ENCODE data around the gene NFX1.

The NFX1 gene

DNA sequence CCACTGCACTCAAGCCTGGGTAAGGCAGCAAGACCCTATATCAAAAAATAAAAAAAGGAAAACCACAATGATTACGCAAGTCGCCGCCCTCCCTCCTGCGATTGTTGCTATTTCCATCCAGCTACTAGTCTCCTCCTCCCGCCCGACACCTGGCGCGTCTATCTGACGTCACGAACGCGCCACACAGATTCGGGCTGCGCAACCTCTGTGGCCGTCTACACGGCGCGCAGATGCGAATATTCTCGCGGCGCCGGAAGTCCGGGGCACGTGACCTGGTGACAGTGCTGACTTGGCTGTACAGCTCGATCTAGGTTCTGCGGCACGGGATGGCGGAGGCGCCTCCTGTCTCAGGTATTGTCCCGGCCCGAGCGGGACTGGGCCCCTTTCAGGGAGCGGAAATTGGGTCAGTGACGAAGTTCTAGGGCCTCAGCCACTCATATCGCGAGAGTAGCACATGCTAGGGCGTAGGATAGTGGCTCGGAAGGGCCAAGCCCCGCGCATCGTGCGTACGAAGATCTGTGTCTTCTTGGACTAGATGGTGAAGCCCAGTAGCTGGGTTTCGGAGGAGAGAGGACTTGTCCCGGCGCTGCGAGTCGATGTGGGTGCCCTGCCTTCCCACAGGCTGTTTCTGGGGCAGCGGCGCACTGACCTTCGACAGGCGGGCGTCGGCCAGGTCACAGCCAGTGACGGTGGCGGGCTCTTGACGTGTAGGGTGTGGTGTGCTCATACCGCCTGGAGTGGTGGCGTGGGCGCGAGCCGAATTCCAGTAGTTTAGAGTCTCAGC is at the start of gene NFX1:
NFX1 (plus strand) TSS at position 270 of the 784 bp plus-strand sequence; CDS start at position 327, 57 bp downstream.
- DNase-seq: peak; percentile 96

DNA sequence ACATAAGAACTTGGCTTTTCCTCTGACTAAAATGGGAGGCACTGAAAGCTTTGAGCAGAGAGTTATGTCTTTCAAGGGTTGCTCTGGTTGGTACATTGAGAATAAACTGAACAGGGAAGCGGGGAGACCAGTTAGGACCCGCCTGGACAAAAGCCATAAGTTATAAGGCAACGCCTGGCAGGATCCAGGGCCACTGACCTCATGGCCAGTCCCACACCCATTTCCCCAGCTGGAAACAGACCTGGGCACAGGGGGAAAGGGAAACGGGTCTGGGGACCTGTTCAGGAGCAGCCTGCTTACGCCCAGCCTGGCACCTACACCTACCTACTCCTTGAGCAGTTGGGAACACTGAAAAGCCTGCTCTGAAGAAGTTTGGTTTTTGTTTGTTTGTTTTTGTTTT is 49.0 kb upstream of the NFX1 start:
- no peak for DNase-seq

DNA sequence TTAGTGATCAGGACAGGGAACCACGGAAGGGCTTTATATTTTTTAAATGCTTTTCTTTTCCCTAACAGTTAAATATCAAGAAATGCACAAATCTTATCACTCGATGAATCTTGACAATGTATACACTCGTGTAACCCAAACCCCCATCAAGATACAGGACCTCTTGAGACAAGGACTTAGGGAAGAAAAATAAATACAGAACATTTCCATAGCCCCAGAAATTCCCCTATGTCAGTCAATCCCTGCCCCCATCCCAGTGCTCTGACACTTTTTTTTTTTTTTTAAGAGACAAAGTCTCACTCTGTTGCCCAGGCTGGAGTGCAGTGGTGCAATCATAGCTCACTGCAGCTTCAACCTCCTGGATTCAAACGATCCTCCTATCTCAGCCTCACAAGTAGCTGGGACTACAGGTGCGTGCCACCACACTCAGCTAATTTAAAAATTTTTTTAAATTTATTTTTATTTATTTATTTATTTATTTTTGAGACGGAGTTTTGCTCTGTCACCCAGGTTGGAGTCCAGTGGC is 47.6 kb upstream of the NFX1 start:
- DNase-seq: no peak

DNA sequence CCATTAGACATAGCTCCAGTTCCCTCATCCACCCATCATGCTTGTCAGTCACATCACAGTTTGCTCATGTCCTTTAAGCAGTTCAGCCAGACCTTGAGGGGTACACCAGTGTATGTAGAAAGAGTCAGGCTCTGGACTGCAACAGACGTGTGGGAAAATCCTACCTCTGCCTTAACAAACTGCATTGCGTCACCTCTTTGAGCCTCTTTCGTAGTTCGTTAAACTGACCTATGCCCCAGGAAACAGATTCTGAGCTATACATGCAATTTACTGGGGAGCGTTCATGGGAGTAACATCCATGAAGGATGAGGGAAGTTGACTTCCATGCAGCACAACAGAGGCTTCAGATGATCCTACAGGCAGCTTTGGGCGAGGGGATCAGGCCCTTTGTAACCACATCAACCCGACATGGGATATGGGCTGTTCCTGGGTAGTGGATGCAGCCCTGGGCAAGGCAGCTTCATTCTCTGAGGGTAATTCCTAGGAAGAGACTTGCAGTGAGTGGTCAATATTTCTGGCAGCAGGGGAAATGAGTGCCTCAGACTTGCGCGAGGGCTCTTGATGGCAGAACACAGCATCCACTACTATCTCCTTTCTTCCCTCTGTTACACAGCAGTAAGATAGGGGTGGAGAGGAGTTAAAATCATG is 46.1 kb upstream of the NFX1 start:
- no peak for DNase-seq

DNA sequence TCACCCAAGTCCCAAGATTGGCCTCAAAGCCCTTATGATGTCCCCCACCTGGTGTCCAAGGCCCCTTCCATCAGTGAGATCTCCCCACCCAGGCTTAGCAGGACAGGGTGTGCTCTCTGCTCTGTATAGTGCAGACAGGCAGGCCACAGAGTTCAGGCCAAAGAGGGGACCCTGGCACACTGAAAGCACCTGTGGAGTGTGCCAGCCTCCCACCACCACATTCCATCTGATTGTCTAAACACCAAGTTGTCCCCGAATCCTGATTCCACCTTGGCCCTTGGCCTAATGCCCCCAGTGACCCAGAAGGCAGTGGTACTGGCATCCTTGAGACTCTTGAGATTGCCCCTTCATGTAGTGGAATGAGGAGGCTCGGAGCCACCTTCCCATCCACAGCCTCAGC is 45.0 kb upstream of the NFX1 start:
- DNase-seq: no peak

DNA sequence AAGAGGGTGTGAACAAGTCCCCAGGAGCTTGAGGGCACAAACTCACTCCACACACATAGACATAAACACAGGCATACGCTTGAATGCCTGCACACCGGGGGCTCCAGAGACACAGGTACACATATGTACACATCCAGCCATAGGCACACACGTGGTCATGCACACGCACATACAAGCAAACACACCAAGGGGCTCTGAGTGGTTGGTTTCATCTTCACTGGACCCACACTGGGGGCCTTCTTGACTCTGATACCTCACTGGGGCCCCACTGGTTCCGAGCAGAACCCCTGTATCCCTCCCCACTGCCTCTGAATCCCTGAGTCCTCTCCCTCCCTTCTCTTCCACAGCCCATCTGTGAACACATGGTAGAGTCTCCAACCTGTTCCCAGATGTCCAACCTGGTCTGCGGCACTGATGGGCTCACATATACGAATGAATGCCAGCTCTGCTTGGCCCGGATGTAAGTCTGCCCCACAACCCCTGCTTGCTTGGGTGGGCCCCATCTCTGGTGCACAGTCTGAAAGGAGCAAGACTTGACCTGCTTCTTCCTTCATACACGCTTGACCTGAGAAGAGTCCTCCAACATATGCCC is 44.0 kb upstream of the NFX1 start:
- no peak for DNase-seq

DNA sequence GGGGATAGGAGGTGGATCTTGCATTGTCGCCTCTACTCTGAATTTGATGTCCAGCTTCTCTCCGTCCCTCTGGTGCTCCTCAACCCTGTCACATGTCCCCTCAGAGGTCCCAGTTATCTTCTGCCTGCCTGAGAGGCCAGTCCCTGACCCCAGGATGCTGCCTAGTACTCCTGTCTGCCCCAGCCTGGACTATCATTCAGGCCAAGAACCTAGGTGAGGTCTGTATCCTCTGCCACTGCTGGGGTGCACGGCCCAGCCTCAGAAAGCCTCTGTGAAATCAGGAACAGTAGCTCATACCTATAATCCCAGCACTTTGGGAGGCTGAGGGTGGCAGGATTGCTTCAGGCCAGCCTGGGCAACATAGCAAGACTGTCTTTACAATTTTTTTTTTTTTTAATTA is 41.7 kb upstream of the NFX1 start:
- no peak for DNase-seq

DNA sequence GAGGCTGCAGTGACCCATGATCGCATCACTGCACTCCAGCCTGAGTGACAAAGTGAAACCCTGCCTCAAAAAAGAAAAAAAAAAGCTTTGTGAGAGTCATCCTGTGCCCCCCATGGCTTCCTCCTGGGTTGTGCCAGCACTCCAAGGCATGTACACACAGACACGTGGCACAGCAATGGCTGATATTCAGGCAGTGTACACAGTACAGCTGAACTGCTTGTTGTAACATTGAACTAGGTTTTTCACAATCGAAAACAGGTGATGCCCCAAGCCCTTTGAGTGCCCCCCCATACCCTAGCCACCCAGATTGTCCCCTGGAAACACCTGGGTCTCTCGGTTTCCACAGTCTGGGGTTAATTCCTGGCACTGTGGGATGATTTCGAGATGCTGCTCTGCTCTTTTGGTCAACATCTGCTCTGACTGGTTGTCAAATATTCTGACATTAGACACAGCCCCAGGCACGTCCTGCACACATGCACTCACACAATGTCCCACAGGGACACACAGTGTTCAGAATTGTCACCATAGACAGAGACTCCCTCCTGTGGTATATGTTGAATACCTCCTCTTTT is 41.1 kb upstream of the NFX1 start:
- DNase-seq: no peak

DNA sequence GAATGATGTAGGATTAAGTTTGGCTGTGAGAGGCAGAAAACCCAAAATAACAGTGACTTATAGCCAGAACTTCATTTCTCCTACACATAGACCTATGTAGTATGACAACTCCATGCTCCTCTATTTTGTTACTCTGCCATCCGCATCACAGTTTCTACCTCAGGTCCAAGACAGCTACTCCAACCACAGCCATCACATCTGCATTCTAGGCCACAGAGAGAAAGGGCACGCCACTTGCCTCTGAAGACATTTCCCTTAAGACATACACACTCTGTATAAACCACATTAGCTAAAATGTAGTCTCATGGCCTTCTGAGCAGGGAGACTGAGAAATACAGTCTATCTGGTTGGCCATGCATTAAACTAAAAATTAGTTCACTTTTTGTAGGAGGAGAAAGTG is 40.3 kb upstream of the NFX1 start:
- no peak for DNase-seq

DNA sequence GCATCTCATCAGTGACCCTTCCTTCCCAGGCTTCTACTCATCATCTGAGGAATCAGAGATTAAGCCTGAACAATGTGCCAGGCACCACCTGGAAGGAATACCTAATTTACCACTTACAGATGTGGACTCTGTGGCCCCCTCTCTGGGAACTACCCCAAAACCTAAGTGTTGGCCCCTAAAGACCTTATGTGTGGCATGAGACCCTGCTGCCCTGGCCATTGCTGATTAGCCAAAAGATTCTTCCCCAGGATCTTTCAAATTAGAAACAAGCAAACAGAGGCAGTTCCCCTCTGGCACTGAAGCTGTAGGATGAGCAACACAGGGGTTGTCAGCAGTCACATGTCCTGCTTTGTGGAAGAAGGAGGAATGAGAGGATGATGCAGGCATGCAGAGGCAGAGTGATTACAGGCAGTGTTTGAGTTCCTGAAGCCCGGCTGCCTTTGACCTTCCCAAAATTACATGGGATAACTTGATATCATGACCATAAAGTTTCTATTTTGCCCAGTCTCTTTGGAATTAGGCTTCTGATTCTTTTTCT is 39.8 kb upstream of the NFX1 start:
- DNase-seq: no peak

DNA sequence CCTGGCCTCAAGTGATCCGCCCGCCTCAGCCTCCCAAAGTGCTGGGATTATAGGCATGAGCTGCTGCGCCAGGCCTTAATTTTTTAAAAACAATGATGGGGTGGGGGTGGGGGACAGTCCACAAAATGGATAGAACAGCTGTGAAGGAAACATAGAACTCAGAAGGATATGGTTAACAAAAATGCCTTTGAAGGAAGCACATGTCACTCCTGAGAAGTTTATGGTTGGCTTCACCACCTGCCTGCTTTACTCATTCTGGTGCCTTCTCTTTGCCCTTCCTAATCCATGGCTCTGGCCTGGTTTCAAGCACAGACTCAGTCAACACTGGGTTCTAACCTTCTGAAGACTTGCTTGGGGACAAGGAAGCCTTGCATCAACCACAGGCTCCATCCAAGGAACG is 36.1 kb upstream of the NFX1 start:
- no peak for DNase-seq

DNA sequence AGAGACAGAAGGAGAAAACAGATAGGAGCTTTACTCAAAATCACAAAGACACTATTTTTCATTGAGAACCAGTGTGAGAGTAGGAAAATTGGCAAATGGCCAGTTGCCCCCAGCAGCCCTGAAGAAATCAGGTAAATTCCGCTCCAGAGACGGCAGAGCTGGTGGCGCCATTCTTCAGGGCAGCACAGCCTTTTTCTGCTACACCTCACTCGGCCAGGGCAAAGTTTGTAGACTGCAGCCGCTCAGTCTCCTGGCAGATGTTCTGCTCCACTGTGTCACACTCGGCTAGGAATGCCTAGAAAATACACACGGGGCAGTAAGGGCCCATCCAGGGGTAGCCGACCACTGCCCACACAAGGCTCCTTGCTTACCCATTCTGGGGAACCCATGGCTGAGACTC is 35.3 kb upstream of the NFX1 start:
- no peak for DNase-seq

DNA sequence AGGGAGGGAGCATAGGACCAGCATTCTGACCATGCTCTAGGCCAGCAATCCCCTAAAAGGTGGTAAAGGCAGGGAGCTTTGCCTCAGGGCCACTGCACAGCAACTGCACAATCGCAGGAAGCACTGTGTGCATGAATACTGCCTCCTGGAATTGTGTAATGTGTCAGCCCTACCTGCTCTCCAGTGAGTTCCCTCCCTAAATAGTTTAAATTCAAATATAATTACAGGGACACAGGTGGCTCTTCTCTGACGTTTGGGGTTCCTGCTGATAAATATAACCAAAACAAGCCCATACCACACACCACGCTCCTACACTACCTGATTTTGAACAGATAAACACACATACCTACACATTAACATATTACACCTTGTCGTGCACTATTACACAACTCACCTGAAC is 34.8 kb upstream of the NFX1 start:
- no peak for DNase-seq

DNA sequence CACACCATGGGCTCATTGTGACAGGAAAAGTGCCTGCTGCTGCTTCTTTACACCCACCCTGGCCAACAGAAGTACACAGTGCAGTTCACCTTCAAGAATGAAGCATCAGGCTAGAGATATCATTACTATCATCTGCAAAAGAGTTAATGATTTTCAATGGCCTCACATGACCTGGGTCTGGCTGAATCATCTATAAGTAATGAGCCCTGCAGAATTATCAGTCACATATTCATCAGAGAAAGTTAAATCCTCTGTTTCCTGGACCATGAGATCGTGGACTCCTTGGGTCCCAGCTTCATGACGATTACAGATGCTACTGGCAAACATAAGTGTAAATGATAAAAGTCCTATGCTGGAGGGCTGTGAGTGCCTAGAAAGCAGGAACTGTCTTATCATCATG is 34.1 kb upstream of the NFX1 start:
- DNase-seq: no peak

DNA sequence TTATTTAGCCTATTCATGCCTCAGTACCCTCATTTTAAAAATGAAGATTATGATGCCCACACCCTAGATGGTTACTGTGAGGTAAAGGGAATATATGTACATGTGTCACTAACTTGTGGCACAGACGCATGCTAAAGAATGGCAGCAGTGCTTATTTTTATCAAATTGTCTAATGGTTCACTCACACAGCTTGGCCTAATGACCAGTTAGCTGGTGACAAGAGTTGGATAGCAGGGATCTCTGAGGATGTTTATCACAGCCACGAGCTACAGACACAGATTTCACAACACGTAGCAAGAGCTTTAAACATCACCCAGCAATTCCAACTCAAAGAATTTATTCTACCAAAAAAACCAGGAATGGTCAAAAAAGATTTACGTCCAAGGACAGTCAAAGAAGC is 33.0 kb upstream of the NFX1 start:
- DNase-seq: no peak

DNA sequence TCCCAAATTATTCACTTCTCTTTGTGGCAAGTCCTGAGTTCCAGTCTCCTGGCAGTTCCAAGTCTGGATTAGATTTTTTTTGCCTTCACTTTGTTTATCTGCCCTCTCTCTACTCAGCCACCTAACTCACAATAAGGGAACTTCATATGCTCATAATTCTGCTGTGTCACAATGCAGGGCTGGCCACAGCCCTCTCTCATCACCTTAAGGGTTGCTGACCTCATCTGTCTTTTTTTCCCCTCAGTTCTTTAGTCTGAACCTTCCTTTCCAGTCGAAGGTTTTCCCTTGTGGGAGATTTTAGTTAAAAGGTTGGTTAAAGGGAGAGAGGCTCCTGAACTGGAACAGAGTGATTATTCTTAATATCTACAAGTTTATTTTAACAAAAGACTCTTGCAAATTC is 29.9 kb upstream of the NFX1 start:
- DNase-seq: no peak

DNA sequence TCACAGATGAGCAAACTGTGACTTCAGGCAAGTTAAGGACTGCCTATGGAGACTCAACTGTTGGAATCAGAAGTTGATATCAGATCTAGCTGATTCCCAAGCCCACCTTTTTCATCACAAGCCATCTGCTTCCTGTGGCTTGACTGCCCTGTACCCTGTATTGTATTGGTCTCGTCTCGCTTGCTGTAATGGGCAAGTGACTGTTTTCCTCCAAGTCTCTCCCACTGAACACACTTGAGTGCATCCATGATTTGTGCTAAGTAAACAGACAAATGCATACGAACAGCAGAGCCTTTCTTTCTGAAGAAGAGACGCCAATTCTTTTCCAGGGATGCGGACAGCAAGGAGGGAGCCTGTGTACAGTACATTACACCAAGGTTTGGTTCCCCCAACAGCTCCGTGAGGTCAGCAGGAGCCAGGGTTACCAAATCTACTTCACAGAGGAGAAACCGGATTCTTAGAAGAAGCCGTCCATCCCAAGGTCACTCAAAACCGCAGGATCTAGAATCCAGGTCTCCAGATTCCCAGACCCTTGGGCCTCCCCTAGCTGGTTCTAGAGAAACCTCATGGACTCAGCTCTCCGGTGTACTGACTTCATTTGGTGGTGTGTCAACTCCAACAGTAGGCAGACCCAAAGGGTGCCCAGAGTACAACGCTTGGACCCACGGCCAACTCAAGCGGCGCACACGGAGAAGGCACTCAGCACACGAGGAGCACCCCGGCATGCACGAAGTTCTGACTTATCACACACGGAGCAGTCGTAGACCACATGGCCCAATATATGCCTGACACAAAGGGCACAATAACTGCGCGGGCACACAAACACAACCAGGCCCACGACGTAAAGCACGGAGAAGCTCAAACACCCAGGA is 26.9 kb upstream of the NFX1 start:
- DNase-seq: no peak

DNA sequence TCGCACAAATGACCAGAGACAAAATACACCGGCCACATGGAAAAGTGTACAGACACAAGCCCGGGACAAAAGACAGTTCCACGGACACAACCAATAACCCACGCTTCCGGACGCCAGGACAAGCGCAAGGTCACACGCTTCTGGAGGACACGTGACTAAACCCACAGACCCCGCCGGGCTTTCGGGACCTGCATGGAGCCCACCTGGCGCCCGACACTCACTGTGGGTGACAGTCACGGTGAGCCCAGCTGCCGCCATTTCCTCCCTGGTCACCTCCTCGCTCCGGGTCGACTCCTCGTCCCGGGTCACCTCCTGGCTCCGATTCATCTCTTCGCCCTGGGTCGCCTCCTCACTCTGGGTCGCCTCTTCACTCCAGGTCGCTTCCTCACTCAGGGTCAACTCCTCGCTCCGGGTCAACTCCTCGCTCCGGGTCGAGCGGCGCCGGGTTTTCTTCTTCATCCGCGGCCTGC is 26.3 kb upstream of the NFX1 start:
- DNase-seq: no peak

DNA sequence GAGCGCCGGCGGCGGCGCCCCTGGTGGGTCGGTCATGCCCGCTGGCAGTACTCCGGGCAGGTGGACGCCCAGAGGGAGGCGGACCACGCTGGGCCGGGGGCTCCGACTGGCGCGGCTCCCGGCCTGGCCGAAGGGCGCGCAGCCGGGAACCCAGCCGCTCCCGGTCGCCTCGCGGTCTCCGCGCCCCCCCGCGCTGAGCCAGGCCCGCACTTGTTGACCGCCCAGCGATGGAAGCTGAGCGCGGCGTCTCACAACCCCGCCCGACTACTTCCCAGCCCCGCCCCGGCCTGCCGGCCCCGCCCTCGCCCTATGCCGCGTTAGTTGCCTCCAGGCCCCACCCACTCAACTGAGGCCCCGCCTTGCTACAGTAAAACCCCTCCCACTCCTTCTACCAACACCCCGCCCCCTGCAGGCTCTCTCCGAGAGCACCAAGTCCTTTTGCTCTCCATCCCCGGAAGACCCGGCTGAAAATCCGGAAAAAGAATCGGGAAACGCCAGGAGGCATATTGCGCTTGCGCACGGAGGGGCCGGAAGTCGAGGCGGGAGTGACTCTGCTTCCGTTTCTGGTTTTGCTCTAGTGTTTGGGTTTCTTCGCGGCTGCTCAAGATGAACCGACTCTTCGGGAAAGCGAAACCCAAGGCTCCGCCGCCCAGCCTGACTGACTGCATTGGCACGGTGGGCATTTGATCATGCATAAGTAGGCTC is 25.7 kb upstream of the NFX1 start, which contains the start of the genes BAG1 and CHMP5:
BAG1 (minus strand) TSS at position 236 of the 705 bp plus-strand sequence.
CHMP5 (plus strand) TSS at position 577 of the 705 bp plus-strand sequence; CDS start at position 607, 30 bp downstream.
- peak; percentile 99 for DNase-seq

DNA sequence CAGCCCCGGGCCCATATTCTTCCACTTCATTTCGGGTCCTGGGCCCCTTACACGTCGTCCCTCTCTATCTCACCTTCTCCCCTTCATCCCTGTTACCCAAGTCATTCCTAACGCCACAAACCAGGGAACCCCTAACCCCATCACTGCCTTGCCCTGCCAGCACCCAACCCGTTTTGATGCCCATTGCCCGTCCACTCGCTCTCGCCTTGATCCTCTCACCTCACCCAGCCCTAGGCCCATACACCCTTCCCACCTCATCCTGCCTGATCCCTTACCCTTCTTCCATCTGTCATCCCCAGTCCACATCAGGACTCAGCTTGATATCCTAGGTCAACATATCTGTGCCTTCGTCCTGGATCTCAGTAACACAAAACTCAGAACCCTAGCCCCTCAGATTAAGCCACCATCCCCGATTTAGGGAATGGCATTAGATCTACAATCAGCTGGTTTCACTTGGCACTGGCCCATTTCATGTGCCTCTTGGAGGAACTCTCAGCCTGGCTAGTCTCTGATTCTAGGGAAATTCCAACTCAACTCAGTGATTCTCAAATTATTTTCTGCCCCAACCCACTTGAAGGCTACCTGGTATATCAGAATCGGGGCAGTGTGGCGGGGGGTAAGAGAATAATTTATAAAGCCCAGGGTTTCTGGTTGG is 25.0 kb upstream of the NFX1 start:
- DNase-seq: no peak
